HepG2 (cell line): Measurements from ENCODE around the gene ABHD2. TPM values are rescaled to one million over a fixed set of nuclear protein-coding genes. Genes with fewer than 3 reads are reported as not detected.
A peak's percentile ranks its signal among the peaks of the same experiment; 100 is the strongest.

Experiments
- GATAD1 ChIP-seq: IDR thresholded peaks from 2 replicates; pipeline ENCODE4 v1.6.1; 2016; ENCODE audit warnings: missing genetic modification reagents, missing compliant biosample characterization
- MTA3 ChIP-seq: sonication (generic); formaldehyde crosslinking; IDR thresholded peaks from 2 replicates; pipeline ENCODE4 v1.4.0; 2020; ENCODE audit warnings: missing genetic modification reagents
- NR2F6 ChIP-seq, 2 experiments: IDR thresholded peaks; 2 replicates each; pipeline ENCODE4 v1.6.1; 2016; ENCODE audit warnings: antibody characterized with exemption in 1 of 2, mild to moderate bottlenecking in 1 of 2
- PAXIP1 ChIP-seq: sonication (generic); formaldehyde crosslinking; conservative IDR thresholded peaks from 2 replicates; pipeline ENCODE4 v1.4.0; 2020; ENCODE audit warnings: mild to moderate bottlenecking, missing genetic modification reagents, moderate library complexity
- PHF20 ChIP-seq: sonication (generic); formaldehyde crosslinking; IDR thresholded peaks from 2 replicates; pipeline ENCODE4 v1.5.0; 2020; ENCODE audit warnings: mild to moderate bottlenecking, missing genetic modification reagents
- RBAK ChIP-seq: sonication (generic); formaldehyde crosslinking; IDR thresholded peaks from 2 replicates; pipeline ENCODE4 v1.5.1; 2020; ENCODE audit warnings: mild to moderate bottlenecking, missing genetic modification reagents
- ZBTB49 ChIP-seq: sonication (generic); formaldehyde crosslinking; IDR thresholded peaks from 2 replicates; pipeline ENCODE4 v1.4.0; 2020; ENCODE audit warnings: missing genetic modification reagents, borderline replicate concordance
- ZFP41 ChIP-seq: sonication (generic); formaldehyde crosslinking; IDR thresholded peaks from 2 replicates; pipeline ENCODE4 v1.4.0; 2020; ENCODE audit warnings: mild to moderate bottlenecking, missing genetic modification reagents, borderline replicate concordance
- ZNF230 ChIP-seq: sonication (generic); formaldehyde crosslinking; IDR thresholded peaks from 2 replicates; pipeline ENCODE4 v1.4.0; 2020; ENCODE audit warnings: mild to moderate bottlenecking, missing genetic modification reagents
- ZNF281 ChIP-seq: sonication (generic); formaldehyde crosslinking; IDR thresholded peaks from 2 replicates; pipeline ENCODE4 v1.4.0; 2020; ENCODE audit warnings: missing genetic modification reagents, borderline replicate concordance
- ZNF296 ChIP-seq: sonication (generic); formaldehyde crosslinking; conservative IDR thresholded peaks from 2 replicates; pipeline ENCODE4 v1.5.0; 2020; ENCODE audit warnings: mild to moderate bottlenecking, missing genetic modification reagents
- ZNF350 ChIP-seq: sonication (generic); formaldehyde crosslinking; IDR thresholded peaks from 2 replicates; pipeline ENCODE4 v1.4.0; 2020; ENCODE audit warnings: mild to moderate bottlenecking, low read depth, missing genetic modification reagents, borderline replicate concordance
- ZNF431 ChIP-seq: sonication (generic); formaldehyde crosslinking; IDR thresholded peaks from 2 replicates; pipeline ENCODE4 v1.9.0; 2022; ENCODE audit warnings: missing genetic modification reagents, low read depth, mild to moderate bottlenecking, borderline replicate concordance
- ZNF577 ChIP-seq: sonication (generic); formaldehyde crosslinking; IDR thresholded peaks from 2 replicates; pipeline ENCODE4 v1.4.0; 2020; ENCODE audit warnings: mild to moderate bottlenecking, low read depth, missing genetic modification reagents, borderline replicate concordance
- polyA plus RNA-seq, 8 experiments: library from polyadenylated mRNA; depleted of rRNA in 3 of 8; stranded (reverse) in 7 of 8; unstranded in 1 of 8; fragments of >200 nt; fragmentation: Illumina TruSeq in 4 of 8; extraction: Trizol in 4 of 8; gene quantifications; 2 replicates each; pipeline versions ENCODE4 v1.2.1 to v1.2.3, GENCODE V29; 2011 to 2016; ENCODE audit warnings: low read depth in 4 of 8, missing spikeins in 1 of 8, mixed read lengths in 1 of 8; ENCODE audit not compliant: insufficient read depth in 1 of 8
- total RNA-seq, 5 experiments: library from RNA; depleted of rRNA; stranded (reverse); fragments of >200 nt; fragmentation: Illumina TruSeq; extraction: Trizol; gene quantifications; 2 replicates each; pipeline ENCODE4 v1.2.3, GENCODE V29; 2016; ENCODE audit warnings: low read depth in 1 of 5
- TF ChIP-seq, protein P1 (sequence below): sonication (generic); formaldehyde crosslinking; IDR thresholded peaks from 2 replicates; pipeline ENCODE4 v1.5.0; 2020; ENCODE audit warnings: mild to moderate bottlenecking, missing genetic modification reagents, borderline replicate concordance
- TF ChIP-seq, protein P2 (sequence below): fragments of 450-650 bp; IDR thresholded peaks from 2 replicates; pipeline ENCODE4 v1.6.1; 2017

ABHD2 gene
- total and polyA plus RNA-seq, 2 of the 13 experiments (the other 11 are each of a cell fraction or from before 2014, with no cell fraction given) = 14.8 to 22.4 TPM

GRCh38 chr15:89121414-89121813 is 33.2 kb downstream of the ABHD2 start (continued):
- no peak for TF ChIP-seq ZNF577 (CRISPR knock-in tag)
- TF ChIP-seq MTA3 (CRISPR knock-in tag) = no peak
- TF ChIP-seq, protein P1, sequence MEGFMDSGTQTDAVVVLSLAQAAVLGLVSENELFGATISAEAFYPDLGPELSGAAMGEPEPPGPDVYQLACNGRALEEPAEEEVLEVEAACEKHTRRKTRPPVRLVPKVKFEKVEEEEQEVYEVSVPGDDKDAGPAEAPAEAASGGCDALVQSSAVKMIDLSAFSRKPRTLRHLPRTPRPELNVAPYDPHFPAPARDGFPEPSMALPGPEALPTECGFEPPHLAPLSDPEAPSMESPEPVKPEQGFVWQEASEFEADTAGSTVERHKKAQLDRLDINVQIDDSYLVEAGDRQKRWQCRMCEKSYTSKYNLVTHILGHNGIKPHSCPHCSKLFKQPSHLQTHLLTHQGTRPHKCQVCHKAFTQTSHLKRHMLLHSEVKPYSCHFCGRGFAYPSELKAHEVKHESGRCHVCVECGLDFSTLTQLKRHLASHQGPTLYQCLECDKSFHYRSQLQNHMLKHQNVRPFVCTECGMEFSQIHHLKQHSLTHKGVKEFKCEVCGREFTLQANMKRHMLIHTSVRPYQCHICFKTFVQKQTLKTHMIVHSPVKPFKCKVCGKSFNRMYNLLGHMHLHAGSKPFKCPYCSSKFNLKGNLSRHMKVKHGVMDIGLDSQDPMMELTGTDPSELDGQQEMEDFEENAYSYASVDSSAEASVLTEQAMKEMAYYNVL (CRISPR knock-in tag) = no peak
- TF ChIP-seq, protein P2, sequence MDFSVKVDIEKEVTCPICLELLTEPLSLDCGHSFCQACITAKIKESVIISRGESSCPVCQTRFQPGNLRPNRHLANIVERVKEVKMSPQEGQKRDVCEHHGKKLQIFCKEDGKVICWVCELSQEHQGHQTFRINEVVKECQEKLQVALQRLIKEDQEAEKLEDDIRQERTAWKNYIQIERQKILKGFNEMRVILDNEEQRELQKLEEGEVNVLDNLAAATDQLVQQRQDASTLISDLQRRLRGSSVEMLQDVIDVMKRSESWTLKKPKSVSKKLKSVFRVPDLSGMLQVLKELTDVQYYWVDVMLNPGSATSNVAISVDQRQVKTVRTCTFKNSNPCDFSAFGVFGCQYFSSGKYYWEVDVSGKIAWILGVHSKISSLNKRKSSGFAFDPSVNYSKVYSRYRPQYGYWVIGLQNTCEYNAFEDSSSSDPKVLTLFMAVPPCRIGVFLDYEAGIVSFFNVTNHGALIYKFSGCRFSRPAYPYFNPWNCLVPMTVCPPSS = no peak
- no peak for TF ChIP-seq ZNF296
- no peak for TF ChIP-seq ZNF431 (CRISPR knock-in tag)
- peak; percentile 85 for TF ChIP-seq PAXIP1 (CRISPR knock-in tag)
- TF ChIP-seq ZNF230 (CRISPR knock-in tag) = no peak
- TF ChIP-seq PHF20 (CRISPR knock-in tag) = no peak
- TF ChIP-seq GATAD1 (CRISPR knock-in tag) = 0 out of 2 replicates have a peak, but pooled peaks have one; percentile 27
- peak; percentile 64 for TF ChIP-seq NR2F6 (IDR thresholded peaks at IDR 0.05)
- TF ChIP-seq NR2F6 (CRISPR knock-in tag; IDR thresholded peaks at IDR 0.05) = peak; percentile 61; the same call in 1 of the 2 replicates
- no peak for TF ChIP-seq ZNF281 (CRISPR knock-in tag)
- no peak for TF ChIP-seq ZBTB49 (CRISPR knock-in tag)
- TF ChIP-seq ZNF350 = no peak
- no peak for TF ChIP-seq ZFP41 (CRISPR knock-in tag)
- peak; percentile 92 for TF ChIP-seq RBAK
